ENCODE data around the gene SLC35A4.

SLC35A4 gene

GRCh38 chr5:140560227-140560626 lies 4.4 kb upstream of the SLC35A4 start:
- no peak overlapping the region for H3K4me3 ChIP-seq (ENCODE audit: low read length)
- DNase-seq (ENCODE audit: low read depth) = no peak

GRCh38 chr5:140561753-140562523 lies 2.7 kb upstream of the SLC35A4 start:
- H3K9me3 ChIP-seq (ENCODE audit: control insufficient read depth, low read length) = no peaks in the 10 kb centered on the region

More at GRCh38 chr5:140560227-140560626, 4.4 kb upstream of the SLC35A4 start:
- Histone ChIP-seq H3K36me3 (ENCODE audit: control insufficient read depth, insufficient read depth, low read length, severe bottlenecking) (peaks cover 13% of the 10 kb centered on the region), H3K4me1 (ENCODE audit: control insufficient read depth, insufficient read depth, low read length) (peaks cover 30% of the 10 kb centered on the region), H3K9ac (ENCODE audit: low read length) (no peak overlapping the region), H3K27me3 (replicated peaks; ENCODE audit: control insufficient read depth, insufficient read depth, low read length) (no peaks in the 10 kb centered on the region), H3K9me3 (ENCODE audit: control insufficient read depth, low read length) (no peaks in the 10 kb centered on the region)

DNA sequence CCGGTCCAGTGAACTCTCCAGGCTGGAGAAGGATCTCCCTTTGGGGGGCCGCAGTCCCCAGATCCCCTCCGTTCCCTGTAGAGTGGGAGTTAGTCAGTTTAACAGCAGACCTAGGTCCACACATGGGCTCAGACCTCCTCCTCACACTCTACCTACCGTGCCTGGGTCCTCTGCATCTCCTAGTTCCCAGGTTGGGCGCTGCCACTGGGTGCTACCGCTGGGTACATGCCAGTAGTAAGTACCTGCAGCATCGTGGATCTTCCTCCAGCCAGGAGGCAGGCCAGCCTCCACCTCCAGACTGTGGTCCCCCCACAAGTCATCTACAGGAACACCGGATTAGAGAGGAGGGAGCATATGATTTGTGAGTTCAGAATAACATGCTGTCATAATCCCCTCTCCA lies 1.0 kb upstream of the SLC35A4 start:
- no peak for DNase-seq (ENCODE audit: low read depth)
- H3K4me1 ChIP-seq (ENCODE audit: control insufficient read depth, insufficient read depth, low read length) = peaks cover 32% of the 10 kb centered on the region
- peak overlapping the region; percentile 94 for H3K9ac ChIP-seq (ENCODE audit: low read length)

More at GRCh38 chr5:140561753-140562523, 2.7 kb upstream of the SLC35A4 start:
- peaks cover 34% of the 10 kb centered on the region for H3K4me1 ChIP-seq (ENCODE audit: control insufficient read depth, insufficient read depth, low read length)
- no peak for DNase-seq (ENCODE audit: low read depth)
- peaks cover 19% of the 10 kb centered on the region for H3K36me3 ChIP-seq (ENCODE audit: control insufficient read depth, insufficient read depth, low read length, severe bottlenecking)
- no peak overlapping the region for H3K9ac ChIP-seq (ENCODE audit: low read length)
- no peaks in the 10 kb centered on the region for H3K27me3 ChIP-seq (replicated peaks; ENCODE audit: control insufficient read depth, insufficient read depth, low read length)
- no peak overlapping the region for H3K4me3 ChIP-seq (ENCODE audit: low read length)

DNA sequence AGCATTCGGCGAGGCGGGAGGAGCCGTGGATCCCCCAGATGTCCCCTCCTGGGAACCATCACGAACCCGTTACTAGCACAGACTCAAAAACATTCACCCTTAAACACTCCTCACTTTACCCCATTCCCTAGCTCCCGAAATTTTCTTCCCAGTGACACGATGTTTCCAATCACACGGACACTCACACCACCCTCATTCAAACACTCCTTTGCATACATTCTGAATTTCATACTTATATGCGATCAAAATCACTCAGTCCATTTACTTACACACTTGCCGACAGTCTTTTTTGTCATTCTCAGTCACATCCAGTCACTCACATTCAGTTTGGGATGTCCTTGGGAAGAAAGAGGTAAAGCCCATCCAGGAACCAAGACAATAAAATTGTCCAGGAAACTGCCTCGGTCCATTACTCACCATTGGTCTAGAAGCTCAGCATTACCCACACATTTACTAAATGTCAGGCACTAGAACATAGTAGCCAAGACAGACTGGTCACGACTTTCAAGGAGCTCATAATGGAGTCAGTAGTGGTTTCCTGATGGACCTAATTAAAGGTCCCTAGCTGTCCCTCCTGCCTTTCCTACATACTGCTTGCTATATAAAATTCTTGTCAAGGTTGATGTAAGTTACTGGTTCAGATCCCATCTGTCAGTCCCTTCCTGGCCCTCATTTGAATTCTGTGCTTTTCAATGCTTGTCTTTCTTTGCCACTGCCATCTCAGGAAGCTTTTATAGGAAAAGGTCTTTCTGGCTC lies 574 bp downstream of the SLC35A4 start:
- Histone ChIP-seq H3K27me3 (replicated peaks; ENCODE audit: control insufficient read depth, insufficient read depth, low read length) (no peaks in the 10 kb centered on the region), H3K36me3 (ENCODE audit: control insufficient read depth, insufficient read depth, low read length, severe bottlenecking) (peaks cover 28% of the 10 kb centered on the region), H3K9me3 (ENCODE audit: control insufficient read depth, low read length) (no peaks in the 10 kb centered on the region), H3K4me1 (ENCODE audit: control insufficient read depth, insufficient read depth, low read length) (peaks cover 42% of the 10 kb centered on the region), H3K9ac (ENCODE audit: low read length) (peak overlapping the region; percentile 94), H3K4me3 (ENCODE audit: low read length) (peak overlapping the region; percentile 97)
- peak; percentile 40 for DNase-seq (ENCODE audit: low read depth)

More for the DNA sequence above, 1.0 kb upstream of the SLC35A4 start:
- no peaks in the 10 kb centered on the region for H3K27me3 ChIP-seq (replicated peaks; ENCODE audit: control insufficient read depth, insufficient read depth, low read length)
- peaks cover 30% of the 10 kb centered on the region for H3K36me3 ChIP-seq (ENCODE audit: control insufficient read depth, insufficient read depth, low read length, severe bottlenecking)
- peak overlapping the region; percentile 97 for H3K4me3 ChIP-seq (ENCODE audit: low read length)
- no peaks in the 10 kb centered on the region for H3K9me3 ChIP-seq (ENCODE audit: control insufficient read depth, low read length)

DNA sequence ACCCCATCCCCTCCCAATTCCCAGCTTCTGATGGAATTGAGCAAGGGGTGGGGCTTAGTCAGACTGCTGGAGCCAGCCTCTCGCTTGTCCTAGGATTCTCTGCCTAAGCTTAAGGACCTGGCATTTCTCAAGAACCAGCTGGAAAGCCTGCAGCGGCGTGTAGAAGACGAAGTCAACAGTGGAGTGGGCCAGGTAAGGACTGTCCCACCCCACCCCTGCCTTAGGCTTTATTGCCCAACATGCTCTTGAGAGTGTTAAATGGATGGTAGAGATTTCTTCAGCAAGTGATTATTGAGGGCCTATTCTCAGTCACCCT lies 1.1 kb downstream of the SLC35A4 start:
- Histone ChIP-seq H3K36me3 (ENCODE audit: control insufficient read depth, insufficient read depth, low read length, severe bottlenecking) (peaks cover 27% of the 10 kb centered on the region), H3K9ac (ENCODE audit: low read length) (peak overlapping the region; percentile 94), H3K4me3 (ENCODE audit: low read length) (peak overlapping the region; percentile 97), H3K27me3 (replicated peaks; ENCODE audit: control insufficient read depth, insufficient read depth, low read length) (no peaks in the 10 kb centered on the region), H3K9me3 (ENCODE audit: control insufficient read depth, low read length) (no peaks in the 10 kb centered on the region), H3K4me1 (ENCODE audit: control insufficient read depth, insufficient read depth, low read length) (peaks cover 42% of the 10 kb centered on the region)
- peak; percentile 37 for DNase-seq (ENCODE audit: low read depth)

- Histone ChIP-seq H3K36me3 (ENCODE audit: control insufficient read depth, insufficient read depth, low read length, severe bottlenecking) (peaks cover 27% of the 10 kb centered on the region), H3K9me3 (ENCODE audit: control insufficient read depth, low read length) (no peaks in the 10 kb centered on the region), H3K9ac (ENCODE audit: low read length) (no peak overlapping the region), H3K4me3 (ENCODE audit: low read length) (no peak overlapping the region), H3K27me3 (replicated peaks; ENCODE audit: control insufficient read depth, insufficient read depth, low read length) (no peaks in the 10 kb centered on the region), H3K4me1 (ENCODE audit: control insufficient read depth, insufficient read depth, low read length) (peaks cover 42% of the 10 kb centered on the region)
- no peak for DNase-seq (ENCODE audit: low read depth)
Observed at GRCh38 chr5:140566665-140567064, 2.0 kb downstream of the SLC35A4 start.

DNA sequence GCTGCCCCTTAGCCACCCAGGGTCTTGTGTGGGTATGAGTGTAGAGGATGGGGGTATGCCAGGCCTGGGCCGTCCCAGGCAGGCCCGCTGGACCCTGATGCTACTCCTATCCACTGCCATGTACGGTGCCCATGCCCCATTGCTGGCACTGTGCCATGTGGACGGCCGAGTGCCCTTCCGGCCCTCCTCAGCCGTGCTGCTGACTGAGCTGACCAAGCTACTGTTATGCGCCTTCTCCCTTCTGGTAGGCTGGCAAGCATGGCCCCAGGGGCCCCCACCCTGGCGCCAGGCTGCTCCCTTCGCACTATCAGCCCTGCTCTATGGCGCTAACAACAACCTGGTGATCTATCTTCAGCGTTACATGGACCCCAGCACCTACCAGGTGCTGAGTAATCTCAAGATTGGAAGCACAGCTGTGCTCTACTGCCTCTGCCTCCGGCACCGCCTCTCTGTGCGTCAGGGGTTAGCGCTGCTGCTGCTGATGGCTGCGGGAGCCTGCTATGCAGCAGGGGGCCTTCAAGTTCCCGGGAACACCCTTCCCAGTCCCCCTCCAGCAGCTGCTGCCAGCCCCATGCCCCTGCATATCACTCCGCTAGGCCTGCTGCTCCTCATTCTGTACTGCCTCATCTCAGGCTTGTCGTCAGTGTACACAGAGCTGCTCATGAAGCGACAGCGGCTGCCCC lies 2.6 kb downstream of the SLC35A4 start:
- Histone ChIP-seq H3K36me3 (ENCODE audit: control insufficient read depth, insufficient read depth, low read length, severe bottlenecking) (peaks cover 27% of the 10 kb centered on the region), H3K9me3 (ENCODE audit: control insufficient read depth, low read length) (no peaks in the 10 kb centered on the region), H3K27me3 (replicated peaks; ENCODE audit: control insufficient read depth, insufficient read depth, low read length) (no peaks in the 10 kb centered on the region), H3K4me3 (ENCODE audit: low read length) (no peak overlapping the region), H3K4me1 (ENCODE audit: control insufficient read depth, insufficient read depth, low read length) (peaks cover 42% of the 10 kb centered on the region), H3K9ac (ENCODE audit: low read length) (no peak overlapping the region)
- DNase-seq (ENCODE audit: low read depth) = no peak

DNA sequence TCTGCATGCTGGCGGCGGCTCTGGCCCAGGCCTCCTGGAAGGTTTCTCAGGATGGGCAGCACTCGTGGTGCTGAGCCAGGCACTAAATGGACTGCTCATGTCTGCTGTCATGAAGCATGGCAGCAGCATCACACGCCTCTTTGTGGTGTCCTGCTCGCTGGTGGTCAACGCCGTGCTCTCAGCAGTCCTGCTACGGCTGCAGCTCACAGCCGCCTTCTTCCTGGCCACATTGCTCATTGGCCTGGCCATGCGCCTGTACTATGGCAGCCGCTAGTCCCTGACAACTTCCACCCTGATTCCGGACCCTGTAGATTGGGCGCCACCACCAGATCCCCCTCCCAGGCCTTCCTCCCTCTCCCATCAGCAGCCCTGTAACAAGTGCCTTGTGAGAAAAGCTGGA lies 3.2 kb downstream of the SLC35A4 start:
- Histone ChIP-seq H3K9ac (ENCODE audit: low read length) (no peak overlapping the region), H3K9me3 (ENCODE audit: control insufficient read depth, low read length) (no peaks in the 10 kb centered on the region), H3K4me1 (ENCODE audit: control insufficient read depth, insufficient read depth, low read length) (peaks cover 42% of the 10 kb centered on the region), H3K36me3 (ENCODE audit: control insufficient read depth, insufficient read depth, low read length, severe bottlenecking) (peaks cover 27% of the 10 kb centered on the region), H3K4me3 (ENCODE audit: low read length) (no peak overlapping the region), H3K27me3 (replicated peaks; ENCODE audit: control insufficient read depth, insufficient read depth, low read length) (no peaks in the 10 kb centered on the region)
- no peak for DNase-seq (ENCODE audit: low read depth)

GRCh38 chr5:140568443-140569063 lies 3.9 kb downstream of the SLC35A4 start:
- DNase-seq (ENCODE audit: low read depth) = no peak

GRCh38 chr5:140569197-140569596 lies 4.6 kb downstream of the SLC35A4 start:
- Histone ChIP-seq H3K4me3 (ENCODE audit: low read length) (no peak overlapping the region), H3K27me3 (replicated peaks; ENCODE audit: control insufficient read depth, insufficient read depth, low read length) (no peaks in the 10 kb centered on the region), H3K9me3 (ENCODE audit: control insufficient read depth, low read length) (no peaks in the 10 kb centered on the region), H3K4me1 (ENCODE audit: control insufficient read depth, insufficient read depth, low read length) (peaks cover 39% of the 10 kb centered on the region), H3K9ac (ENCODE audit: low read length) (peak overlapping the region; percentile 28), H3K36me3 (ENCODE audit: control insufficient read depth, insufficient read depth, low read length, severe bottlenecking) (peaks cover 27% of the 10 kb centered on the region)
- DNase-seq (ENCODE audit: low read depth) = no peak

More at GRCh38 chr5:140568443-140569063, 3.9 kb downstream of the SLC35A4 start:
- no peak overlapping the region for H3K4me3 ChIP-seq (ENCODE audit: low read length)
- no peak overlapping the region for H3K9ac ChIP-seq (ENCODE audit: low read length)
- peaks cover 27% of the 10 kb centered on the region for H3K36me3 ChIP-seq (ENCODE audit: control insufficient read depth, insufficient read depth, low read length, severe bottlenecking)
- H3K9me3 ChIP-seq (ENCODE audit: control insufficient read depth, low read length) = no peaks in the 10 kb centered on the region
- H3K27me3 ChIP-seq (replicated peaks; ENCODE audit: control insufficient read depth, insufficient read depth, low read length) = no peaks in the 10 kb centered on the region
- peaks cover 38% of the 10 kb centered on the region for H3K4me1 ChIP-seq (ENCODE audit: control insufficient read depth, insufficient read depth, low read length)

DNA sequence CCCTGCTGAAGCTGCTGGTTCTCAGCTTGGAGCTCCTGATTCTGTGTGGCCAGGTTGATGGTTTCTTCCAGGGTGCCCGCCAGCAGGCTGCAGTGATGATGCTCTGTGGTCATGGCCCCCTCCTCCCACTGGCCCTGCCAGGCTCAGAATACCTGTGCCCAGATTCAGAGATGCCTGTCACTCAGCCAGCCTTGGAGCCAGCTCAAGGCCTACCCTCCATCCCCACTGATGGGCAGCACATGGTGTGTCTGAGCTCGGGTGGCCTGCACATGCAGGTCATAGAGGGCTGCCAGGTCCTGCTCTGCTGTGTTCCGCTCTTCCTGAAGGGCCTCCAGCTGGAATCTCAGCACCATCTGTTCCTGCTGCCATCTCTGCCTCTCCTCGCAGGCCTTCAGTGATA lies 5.4 kb downstream of the SLC35A4 start:
- H3K36me3 ChIP-seq (ENCODE audit: control insufficient read depth, insufficient read depth, low read length, severe bottlenecking) = peaks cover 27% of the 10 kb centered on the region
- H3K4me1 ChIP-seq (ENCODE audit: control insufficient read depth, insufficient read depth, low read length) = peaks cover 45% of the 10 kb centered on the region
- DNase-seq (ENCODE audit: low read depth) = no peak
- H3K27me3 ChIP-seq (replicated peaks; ENCODE audit: control insufficient read depth, insufficient read depth, low read length) = no peaks in the 10 kb centered on the region
- H3K4me3 ChIP-seq (ENCODE audit: low read length) = no peak overlapping the region
- no peak overlapping the region for H3K9ac ChIP-seq (ENCODE audit: low read length)
- H3K9me3 ChIP-seq (ENCODE audit: control insufficient read depth, low read length) = no peaks in the 10 kb centered on the region

All from adipocyte (in vitro differentiated cells).